H1 (cell line): ENCODE data around the gene SRRM5. TPM values are rescaled to one million over a fixed set of nuclear protein-coding genes. Genes with fewer than 3 reads are reported as not detected.

Source experiments
- CTCF ChIA-PET: fragments of 300-600 bp; sonication (Branson Sonifier 250); formaldehyde crosslinking; loops from one replicate; lab custom pipeline; 2021; ENCODE audit not compliant: partially characterized antibody; lab: Charles Lee
- POLR2A ChIA-PET: fragments of 300-600 bp; sonication (Branson Sonifier 250); formaldehyde crosslinking; loops from one replicate; lab custom pipeline; 2021; ENCODE audit warnings: inconsistent platforms; ENCODE audit not compliant: partially characterized antibody; lab: Charles Lee
- DNase-seq, 2 experiments: peaks; one replicate each; pipeline versions ENCODE4 v3.0.0 to v3.0.0-alpha.2; 2010 to 2022; ENCODE audit warnings: low spot score in 2 of 2, low read depth in 1 of 2, mixed read lengths in 1 of 2
- FAIRE-seq: peaks from 2 replicates; lab custom pipeline; 2011; peaks lifted over from hg19 to GRCh38; lab: Jason Lieb, UNC
- H2AFZ ChIP-seq: 2 replicates; pipeline ENCODE4 v1.8.1; 2012; ENCODE audit warnings: low read length, inconsistent platforms
- H2AK5ac ChIP-seq: 2 replicates; pipeline ENCODE4 v1.6.1; 2013; ENCODE audit warnings: low read depth, low read length
- H2BK120ac ChIP-seq: replicated peaks from 2 replicates; pipeline ENCODE3; 2013; ENCODE audit warnings: low read depth, low read length, inconsistent platforms
- H2BK12ac ChIP-seq: 2 replicates; pipeline ENCODE4 v1.6.1; 2013; ENCODE audit warnings: low read depth, low read length
- H2BK15ac ChIP-seq: 2 replicates; pipeline ENCODE4 v1.6.1; 2013; ENCODE audit warnings: low read length
- H2BK20ac ChIP-seq: 2 replicates; pipeline ENCODE4 v1.6.1; 2013; ENCODE audit warnings: low read length
- H2BK5ac ChIP-seq: 2 replicates; pipeline ENCODE4 v1.6.1; 2013; ENCODE audit warnings: low read depth, low read length
- H3K14ac ChIP-seq: 2 replicates; pipeline ENCODE4 v1.6.1; 2013; ENCODE audit warnings: inconsistent platforms; ENCODE audit not compliant: insufficient read length
- H3K18ac ChIP-seq: 2 replicates; pipeline ENCODE4 v1.6.1; 2013; ENCODE audit warnings: low read length; ENCODE audit errors: extremely low read depth
- H3K23ac ChIP-seq: 2 replicates; pipeline ENCODE4 v1.6.1; 2013; ENCODE audit warnings: inconsistent platforms; ENCODE audit not compliant: insufficient read length
- H3K23me2 ChIP-seq: 2 replicates; pipeline ENCODE4 v1.6.1; 2013; ENCODE audit warnings: low read depth, low read length
- H3K27ac ChIP-seq: 2 replicates; pipeline ENCODE4 v1.6.1; 2011; ENCODE audit warnings: low read depth, low read length, inconsistent platforms
- H3K27me3 ChIP-seq, 4 experiments: replicated peaks in 1 of 4; 1 replicate in 1 of 4; 2 replicates in 3 of 4; pipeline versions ENCODE4 v1.6.1 to v1.8.1; 2011 to 2013; ENCODE audit warnings: low read length in 3 of 4, mild to moderate bottlenecking in 3 of 4, inconsistent platforms in 2 of 4, mixed read lengths in 2 of 4, moderate library complexity in 1 of 4; ENCODE audit not compliant: control insufficient read depth in 3 of 4, insufficient read depth in 3 of 4; ENCODE audit errors: extremely low read depth in 1 of 4
- H3K36me3 ChIP-seq, 4 experiments: 2 replicates each; pipeline versions ENCODE4 v1.6.1 to v1.8.1; 2011 to 2013; ENCODE audit warnings: mild to moderate bottlenecking in 4 of 4, low read length in 3 of 4, moderate library complexity in 2 of 4, control low read depth in 1 of 4, inconsistent platforms in 1 of 4; ENCODE audit not compliant: insufficient read depth in 4 of 4, control insufficient read depth in 2 of 4
- H3K4ac ChIP-seq: replicated peaks from 2 replicates; pipeline ENCODE3; 2013; ENCODE audit warnings: low read length, low read depth, mixed read lengths, inconsistent platforms; ENCODE audit not compliant: insufficient read length
- H3K4me1 ChIP-seq, 4 experiments: replicated peaks in 1 of 4; 1 replicate in 1 of 4; 2 replicates in 3 of 4; pipeline versions ENCODE4 v1.6.1 to v1.8.1; 2011 to 2013; ENCODE audit warnings: low read length in 3 of 4, inconsistent platforms in 2 of 4, mixed read lengths in 1 of 4; ENCODE audit not compliant: insufficient read depth in 4 of 4, control insufficient read depth in 3 of 4
- H3K4me2 ChIP-seq, 2 experiments: 2 replicates each; pipeline versions ENCODE4 v1.6.1 to v1.8.1; 2011 to 2013; ENCODE audit warnings: low read depth in 2 of 2, low read length in 2 of 2, control low read depth in 1 of 2, inconsistent platforms in 1 of 2, mild to moderate bottlenecking in 1 of 2; ENCODE audit not compliant: insufficient read depth in 1 of 2
- H3K4me3 ChIP-seq, 4 experiments: fragments of 200-600, 300-600 bp in 1 of 4; sonication (generic), shearing (Covaris generic), sonication (Bioruptor Twin) in 1 of 4; 2 replicates each; pipeline versions ENCODE4 v1.5.1 to v1.8.1; 2011 to 2016; ENCODE audit warnings: low read length in 4 of 4, low read depth in 3 of 4, control low read depth in 2 of 4, inconsistent platforms in 2 of 4, mild to moderate bottlenecking in 2 of 4, mixed read lengths in 1 of 4, moderate library complexity in 1 of 4; ENCODE audit not compliant: insufficient read depth in 2 of 4; ENCODE audit errors: extremely low read depth in 1 of 4
- H3K56ac ChIP-seq: replicated peaks from 2 replicates; pipeline ENCODE3; 2013; ENCODE audit warnings: low read depth, mild to moderate bottlenecking, mixed read lengths, low read length, inconsistent platforms; ENCODE audit not compliant: insufficient read length
- H3K79me1 ChIP-seq: 2 replicates; pipeline ENCODE4 v1.6.1; 2013; ENCODE audit warnings: low read depth, low read length, control low read depth
- H3K79me2 ChIP-seq, 2 experiments: 2 replicates each; pipeline versions ENCODE4 v1.6.1 to v1.8.1; 2012 to 2013; ENCODE audit warnings: low read length in 2 of 2, mild to moderate bottlenecking in 2 of 2, inconsistent platforms in 1 of 2; ENCODE audit not compliant: insufficient read depth in 2 of 2, control insufficient read depth in 1 of 2
- H3K9ac ChIP-seq, 4 experiments: replicated peaks in 1 of 4; 1 replicate in 1 of 4; 2 replicates in 3 of 4; pipeline versions ENCODE4 v1.6.1 to v1.8.1; 2011 to 2013; ENCODE audit warnings: low read depth in 3 of 4, low read length in 3 of 4, control low read depth in 2 of 4, mild to moderate bottlenecking in 2 of 4, moderate library complexity in 2 of 4, inconsistent platforms in 1 of 4; ENCODE audit errors: extremely low read depth in 1 of 4
- H3K9me3 ChIP-seq, 2 experiments: 2 replicates each; pipeline versions ENCODE4 v1.6.1 to v1.8.1; 2012 to 2013; ENCODE audit warnings: mild to moderate bottlenecking in 2 of 2, moderate library complexity in 2 of 2, control low read depth in 1 of 2, inconsistent platforms in 1 of 2, low read depth in 1 of 2, low read length in 1 of 2, mixed read lengths in 1 of 2; ENCODE audit not compliant: insufficient read depth in 2 of 2
- H4K20me1 ChIP-seq, 2 experiments: replicated peaks in 1 of 2; 2 replicates each; pipeline versions ENCODE3 to v1.8.1; 2011 to 2013; ENCODE audit warnings: inconsistent platforms in 2 of 2, low read length in 2 of 2, mild to moderate bottlenecking in 1 of 2; ENCODE audit not compliant: insufficient read depth in 2 of 2, control insufficient read depth in 1 of 2
- H4K5ac ChIP-seq: 2 replicates; pipeline ENCODE4 v1.6.1; 2013; ENCODE audit warnings: low read length, low read depth, mixed read lengths, inconsistent platforms; ENCODE audit not compliant: insufficient read length
- H4K8ac ChIP-seq: 2 replicates; pipeline ENCODE4 v1.8.0; 2013; ENCODE audit warnings: mild to moderate bottlenecking, moderate library complexity, low read length, inconsistent platforms; ENCODE audit not compliant: insufficient read depth; ENCODE audit errors: extremely low read depth
- H4K91ac ChIP-seq: replicated peaks from 2 replicates; pipeline ENCODE3; 2013; ENCODE audit warnings: low read length, mixed read lengths, inconsistent platforms; ENCODE audit not compliant: insufficient read length
- BCL11A ChIP-seq, 2 experiments: IDR thresholded peaks; one replicate each; pipeline ENCODE4 v1.6.1; 2011; ENCODE audit warnings: low read depth in 2 of 2, low read length in 2 of 2, mild to moderate bottlenecking in 2 of 2
- CREB1 ChIP-seq: IDR thresholded peaks from 2 replicates; pipeline ENCODE4 v1.6.1; 2012; ENCODE audit warnings: inconsistent platforms
- JUND ChIP-seq: IDR thresholded peaks from 2 replicates; pipeline ENCODE4 v1.6.1; 2011; ENCODE audit warnings: mild to moderate bottlenecking, improper control_type of control experiment, low read length
- SAP30 ChIP-seq: fragments of 300-600 bp; sonication (generic); IDR thresholded peaks from 2 replicates; pipeline ENCODE4 v1.7.1; 2012; ENCODE audit warnings: low read length, moderate library complexity, mild to moderate bottlenecking, inconsistent platforms; ENCODE audit not compliant: insufficient read depth, insufficient replicate concordance
- SIRT6 ChIP-seq: IDR thresholded peaks from one replicate; pipeline ENCODE4 v1.7.1; 2012; ENCODE audit warnings: low read length, inconsistent platforms
- SIX5 ChIP-seq: IDR thresholded peaks from 2 replicates; pipeline ENCODE4 v1.6.1; 2011; ENCODE audit warnings: mild to moderate bottlenecking, low read depth, low read length
- TEAD4 ChIP-seq: IDR thresholded peaks from 2 replicates; pipeline ENCODE4 v1.6.1; 2012; ENCODE audit warnings: low read depth, low read length, inconsistent platforms, mixed read lengths
- WGBS, 2 experiments: shearing (Covaris generic) in 1 of 2; methylation state at CpG; one replicate each; pipeline versions ENCODE4 v1.1.6 to v1.1.7; 2013 to 2015; ENCODE audit warnings: low lambda C conversion rate in 2 of 2, mixed read lengths in 2 of 2, inconsistent platforms in 1 of 2, low coverage in 1 of 2, missing lambda C conversion rate in 1 of 2; ENCODE audit not compliant: insufficient replicate concordance in 2 of 2, insufficient coverage in 1 of 2, insufficient read length in 1 of 2; ENCODE audit errors: extremely low coverage in 1 of 2, missing lambda C conversion rate in 1 of 2; 5-methylcytosine and 5-hydroxymethylcytosine counted together
- polyA plus RNA-seq, 7 experiments: library from polyadenylated mRNA; depleted of rRNA in 3 of 7; stranded (reverse) in 5 of 7; unstranded in 2 of 7; fragments of >200 nt in 5 of 7; fragments of 200-250 nt in 2 of 7; gene quantifications; 1 replicate in 5 of 7; 2 replicates in 1 of 7; 4 replicates in 1 of 7; pipeline versions ENCODE4 v1.2.1 to v1.2.3, GENCODE V29; 2011 to 2013; ENCODE audit warnings: missing spikeins in 2 of 7, mixed read lengths in 2 of 7
- total RNA-seq: library from RNA; stranded (reverse); fragmentation: NEBNext Ultra II Directional; extraction: Animal tissue kit (Norgen Biotek cat#: 25700); gene quantifications from 2 replicates; pipeline ENCODE4 v1.2.1, GENCODE V29; 2021

SRRM5 gene
- total and polyA plus RNA-seq, 2 of the 8 experiments (the other 6 are each of a cell fraction or from before 2014, with no cell fraction given): 0.06 to 0.11 TPM

DNA sequence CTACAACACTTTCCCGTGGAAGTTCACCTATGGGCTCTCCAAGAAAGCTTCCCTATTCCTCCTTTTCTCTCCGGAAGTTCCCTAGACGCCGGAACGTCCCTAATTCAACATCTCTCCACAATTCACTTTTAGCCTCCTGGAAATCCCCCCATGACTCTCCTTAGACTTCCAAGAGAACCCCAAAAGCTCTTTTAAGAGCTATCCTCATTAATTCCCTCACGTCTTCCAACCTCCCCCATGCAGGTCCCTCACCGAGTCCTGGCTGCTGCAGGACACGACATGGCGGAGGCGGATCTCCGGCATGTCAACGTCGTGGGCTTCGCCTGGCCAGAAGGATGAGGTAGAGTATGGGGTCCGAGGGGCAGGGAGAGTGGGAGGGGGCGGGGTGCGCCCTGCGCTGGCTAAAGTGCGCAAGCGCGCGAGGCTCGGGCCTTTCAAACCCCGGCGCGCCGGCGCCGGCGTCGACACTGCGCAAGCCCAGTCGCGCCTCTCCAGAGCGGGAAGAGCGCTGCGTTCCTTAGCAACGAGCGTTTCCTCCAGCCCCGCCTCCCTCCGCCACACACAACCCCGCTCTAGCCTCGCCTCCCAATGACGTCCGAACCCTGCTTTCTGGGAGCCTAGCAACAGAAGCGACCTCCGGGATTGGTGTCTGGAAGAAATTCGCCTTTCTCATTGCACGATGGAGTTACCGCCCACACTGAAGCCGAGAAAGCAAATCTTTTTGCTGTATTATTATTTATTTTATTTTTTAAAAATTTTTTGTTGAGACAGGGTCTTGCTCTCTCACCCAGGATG is 36.5 kb upstream of the SRRM5 start, which contains the start of the genes PINLYP and XRCC1:
PINLYP (plus strand) TSS at position 646 of the 795 bp plus-strand sequence. CDS start 1,391 bp downstream, outside the sequence.
XRCC1 (minus strand) TSS at position 372 of the 795 bp plus-strand sequence; CDS start at position 303, 69 bp downstream.
- peaks cover 19% of the 10 kb centered on the region for H3K23me2 ChIP-seq
- FAIRE-seq (peak; percentile 24), DNase-seq (peak; percentile 93 to 95)
- H4K91ac ChIP-seq: peak within 1 kb of the TSS; percentile 34
- H3K27ac ChIP-seq: peak within 1 kb of the TSS; percentile 68
- H4K5ac ChIP-seq: peak within 1 kb of the TSS; percentile 24
- H3K79me2 ChIP-seq: peaks cover 0 to 8% of the 10 kb centered on the region in 2 experiments; a peak in 2 of 4 replicates
- H3K23ac ChIP-seq: no peak within 1 kb of the TSS
- peak within 1 kb of the TSS; percentile 78 for H2BK5ac ChIP-seq
- H3K36me3 ChIP-seq: no peaks in the 10 kb centered on the region; a peak in 2 of 8 replicates
- H3K4me2 ChIP-seq: peak within 1 kb of the TSS; percentile 79 to 82
- ChIA-PET CTCF (interaction anchor here (0.5 to 3.2 kb wide), 10 partner anchors 8 to 56 kb away, joined by 3 to 26 read pairs (median 4); partner anchors contain the start of gene ZNF575), POLR2A (interaction anchor here (1.0 to 5.2 kb wide), 7 partner anchors 10 to 42 kb away, joined by 3 to 36 read pairs (median 5); partner anchors contain the start of genes IRGQ, ZNF575 and ZNF576)
- H2BK120ac ChIP-seq: no peak within 1 kb of the TSS
- 0 out of 2 replicates have a peak within 1 kb of the TSS, but pooled peaks have one; percentile 37 for H2BK20ac ChIP-seq
- 2% methylated on average over 47 of the region's 51 CpGs; no CpG with 5 or more reads in 1 of the 2 experiments for WGBS, 2 experiments
- H3K18ac ChIP-seq: peak within 1 kb of the TSS; percentile 71
- peak within 1 kb of the TSS; percentile 27 for H3K4ac ChIP-seq
- peaks cover 11% of the 10 kb centered on the region for H3K79me1 ChIP-seq
- H4K8ac ChIP-seq: peak within 1 kb of the TSS; percentile 78; the same call in 1 of the 2 replicates
- H3K4me1 ChIP-seq: peaks cover 0 to 13% (median 8%) of the 10 kb centered on the region in 4 experiments; a peak in 6 of 7 replicates
- H2BK12ac ChIP-seq: peak within 1 kb of the TSS; percentile 90
- H3K9ac ChIP-seq: peak within 1 kb of the TSS; percentile 66 to 84 (median 73)
- H2AK5ac ChIP-seq: peak within 1 kb of the TSS; percentile 88; the same call in 1 of the 2 replicates
- H3K4me3 ChIP-seq: peak within 1 kb of the TSS; percentile 66 to 89 (median 76)
- no peak within 1 kb of the TSS for H3K14ac ChIP-seq
- H3K9me3 ChIP-seq: no peaks in the 10 kb centered on the region
- H2AFZ ChIP-seq: no peak within 1 kb of the TSS; the same call in 1 of the 2 replicates
- no peak within 1 kb of the TSS for H3K56ac ChIP-seq
- H3K27me3 ChIP-seq: no peaks in the 10 kb centered on the region
- H2BK15ac ChIP-seq: peak within 1 kb of the TSS; percentile 46
- H4K20me1 ChIP-seq: peaks cover 0 to 4% of the 10 kb centered on the region in 2 experiments
- no peak for TF ChIP-seq SIX5
- peak; percentile 94 for TF ChIP-seq CREB1
- TF ChIP-seq TEAD4: no peak
- no peak for TF ChIP-seq BCL11A (IDR thresholded peaks at IDR 0.05; ENCODE audit: low read depth in 2 of 2, low read length in 2 of 2)
- TF ChIP-seq JUND: no peak
- peak; percentile 63 for TF ChIP-seq SAP30
- no peak for TF ChIP-seq SIRT6
